HuH-7.5 (cell line): ENCODE measurements around the gene CACNB4.
"Not testable (repeated sequence)": the region's sequence is repeated elsewhere in the genome, so short reads cannot be mapped to it uniquely, and the experiment has no call there.

Experiments
- DNase-seq: peaks from one replicate; pipeline ENCODE4 v3.0.0; 2011; ENCODE audit warnings: low spot score

The CACNB4 gene

GRCh38 chr2:151943461-151943860 is 155.4 kb downstream of the CACNB4 start:
- DNase-seq = no peak

GRCh38 chr2:151942540-151943205 is 156.2 kb downstream of the CACNB4 start:
- not testable (repeated sequence) for DNase-seq

- no peak for DNase-seq
These were observed 160.9 kb downstream of the CACNB4 start for GRCh38 chr2:151937966-151938365.

GRCh38 chr2:151936626-151937025 is 162.2 kb downstream of the CACNB4 start:
- no peak for DNase-seq

- DNase-seq = no peak
These were observed 165.5 kb downstream of the CACNB4 start for GRCh38 chr2:151933266-151933804.

- DNase-seq = no peak
These were observed 167.1 kb downstream of the CACNB4 start for GRCh38 chr2:151931756-151932155.

- no peak for DNase-seq
These were observed 167.7 kb downstream of the CACNB4 start for GRCh38 chr2:151931030-151931611.

- DNase-seq = no peak
These were observed 168.8 kb downstream of the CACNB4 start for GRCh38 chr2:151930042-151930441.

GRCh38 chr2:151928380-151928779 is 170.5 kb downstream of the CACNB4 start:
- DNase-seq = no peak

GRCh38 chr2:151927501-151928221 is 171.2 kb downstream of the CACNB4 start:
- DNase-seq = no peak

- DNase-seq = no peak
These were observed 175.8 kb downstream of the CACNB4 start for GRCh38 chr2:151922845-151923666.

GRCh38 chr2:151919786-151920185 is 179.1 kb downstream of the CACNB4 start:
- DNase-seq = no peak

- no peak for DNase-seq
These were observed 180.5 kb downstream of the CACNB4 start for GRCh38 chr2:151918308-151918707.

- no peak for DNase-seq
These were observed 182.2 kb downstream of the CACNB4 start for GRCh38 chr2:151916632-151917031.

GRCh38 chr2:151915629-151916025 is 183.2 kb downstream of the CACNB4 start:
- not testable (repeated sequence) for DNase-seq

GRCh38 chr2:151914989-151915628 is 183.7 kb downstream of the CACNB4 start:
- DNase-seq = no peak

GRCh38 chr2:151908204-151908882 is 190.5 kb downstream of the CACNB4 start:
- no peak for DNase-seq

GRCh38 chr2:151907286-151908203 is 191.3 kb downstream of the CACNB4 start:
- DNase-seq = no peak

- no peak for DNase-seq
These were observed 192.2 kb downstream of the CACNB4 start for GRCh38 chr2:151906633-151906998.
